Lower leg skin (tissue), 3 donors: Measurements from ENCODE around the gene TBC1D10A.

Experiments
- POLR2A ChIP-seq, 2 donors: fragments of 450-650 bp; IDR thresholded peaks; one replicate each; pipeline ENCODE4 v1.6.1; 2016 to 2017; ENCODE audit warnings: antibody characterized with exemption in 2 of 2, mild to moderate bottlenecking in 1 of 2, moderate library complexity in 1 of 2
- TF ChIP-seq, protein P1 (sequence below), 3 donors: fragments of 450-650 bp; IDR thresholded peaks; one replicate each; pipeline ENCODE4 v1.5.1; 2016; ENCODE audit warnings: antibody characterized with exemption in 3 of 3, mild to moderate bottlenecking in 3 of 3, moderate library complexity in 2 of 3

GRCh38 chr22:30262112-30262511 lies 64.6 kb downstream of the TBC1D10A start:
- TF ChIP-seq, protein P1, sequence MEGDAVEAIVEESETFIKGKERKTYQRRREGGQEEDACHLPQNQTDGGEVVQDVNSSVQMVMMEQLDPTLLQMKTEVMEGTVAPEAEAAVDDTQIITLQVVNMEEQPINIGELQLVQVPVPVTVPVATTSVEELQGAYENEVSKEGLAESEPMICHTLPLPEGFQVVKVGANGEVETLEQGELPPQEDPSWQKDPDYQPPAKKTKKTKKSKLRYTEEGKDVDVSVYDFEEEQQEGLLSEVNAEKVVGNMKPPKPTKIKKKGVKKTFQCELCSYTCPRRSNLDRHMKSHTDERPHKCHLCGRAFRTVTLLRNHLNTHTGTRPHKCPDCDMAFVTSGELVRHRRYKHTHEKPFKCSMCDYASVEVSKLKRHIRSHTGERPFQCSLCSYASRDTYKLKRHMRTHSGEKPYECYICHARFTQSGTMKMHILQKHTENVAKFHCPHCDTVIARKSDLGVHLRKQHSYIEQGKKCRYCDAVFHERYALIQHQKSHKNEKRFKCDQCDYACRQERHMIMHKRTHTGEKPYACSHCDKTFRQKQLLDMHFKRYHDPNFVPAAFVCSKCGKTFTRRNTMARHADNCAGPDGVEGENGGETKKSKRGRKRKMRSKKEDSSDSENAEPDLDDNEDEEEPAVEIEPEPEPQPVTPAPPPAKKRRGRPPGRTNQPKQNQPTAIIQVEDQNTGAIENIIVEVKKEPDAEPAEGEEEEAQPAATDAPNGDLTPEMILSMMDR (IDR thresholded peaks at IDR 0.05): no peak
- no peak for TF ChIP-seq POLR2A (IDR thresholded peaks at IDR 0.05)
